ENCODE data around the gene PTGS1.
A peak's percentile ranks its signal among the peaks of the same experiment; 100 is the strongest.
"Not testable (repeated sequence)": the region's sequence is repeated elsewhere in the genome, so short reads cannot be mapped to it uniquely, and the experiment has no call there.

The PTGS1 gene

GRCh38 chr9:122347348-122348287 lies 23.2 kb upstream of the PTGS1 start:
- DNase-seq = no peak

- no peak for DNase-seq
Measured at GRCh38 chr9:122348288-122348777, 22.5 kb upstream of the PTGS1 start.

- DNase-seq = no peak
Measured at GRCh38 chr9:122348791-122349190, 22.0 kb upstream of the PTGS1 start.

GRCh38 chr9:122349201-122349600 lies 21.6 kb upstream of the PTGS1 start:
- no peak for DNase-seq

- peak; percentile 31 for DNase-seq
Measured at GRCh38 chr9:122350577-122351355, 20.1 kb upstream of the PTGS1 start.

GRCh38 chr9:122354536-122355199 lies 16.2 kb upstream of the PTGS1 start:
- DNase-seq = no peak

GRCh38 chr9:122355336-122355875 lies 15.4 kb upstream of the PTGS1 start:
- DNase-seq = no peak

GRCh38 chr9:122356627-122357026 lies 14.2 kb upstream of the PTGS1 start:
- no peak for DNase-seq

GRCh38 chr9:122360891-122361290 lies 9.9 kb upstream of the PTGS1 start:
- DNase-seq = no peak

- DNase-seq = not testable (repeated sequence)
Measured at GRCh38 chr9:122363131-122363530, 7.7 kb upstream of the PTGS1 start.

- DNase-seq = no peak
Measured at GRCh38 chr9:122364117-122364782, 6.6 kb upstream of the PTGS1 start.

- DNase-seq = no peak
Measured at GRCh38 chr9:122364783-122365150, 6.1 kb upstream of the PTGS1 start.

GRCh38 chr9:122366074-122366660 lies 4.7 kb upstream of the PTGS1 start:
- no peak for DNase-seq

- no peak for DNase-seq
Measured at GRCh38 chr9:122367065-122367464, 3.8 kb upstream of the PTGS1 start.

- DNase-seq = no peak
Measured at GRCh38 chr9:122367774-122368460, 2.9 kb upstream of the PTGS1 start.

GRCh38 chr9:122368642-122369041 lies 2.2 kb upstream of the PTGS1 start:
- no peak for DNase-seq

- no peak for DNase-seq
Measured at GRCh38 chr9:122370303-122370702, 521 bp upstream of the PTGS1 start.

- no peak for DNase-seq
Measured at GRCh38 chr9:122371846-122372245, 1.0 kb downstream of the PTGS1 start.

- no peak for DNase-seq
Measured at GRCh38 chr9:122372856-122373845, 2.3 kb downstream of the PTGS1 start.

GRCh38 chr9:122374885-122375420 lies 4.1 kb downstream of the PTGS1 start:
- DNase-seq = no peak

Measured in activated gamma-delta T cell (primary cell).